Natural killer cell (primary cell): ENCODE results near the gene C19orf67. TPM values are rescaled to one million over a fixed set of nuclear protein-coding genes. Genes with fewer than 3 reads are reported as not detected.

Source experiments
- ATAC-seq, 3 donors: fragments of 150-1000 bp in 2 of 3; fragments of 200-7000 bp in 1 of 3; cut with Tn5 transposase; 1 replicate in 1 of 3; 2 replicates in 2 of 3; pipeline ENCODE4 v1.10.0; 2021; ENCODE audit warnings: mild to moderate bottlenecking in 2 of 3, moderate library complexity in 2 of 3
- DNase-seq, 2 donors: peaks; one replicate each; pipeline versions ENCODE4 v3.0.0 to v3.0.0-alpha.2; 2013 to 2021; ENCODE audit warnings: mixed read lengths in 1 of 2
- H3K27ac ChIP-seq: one replicate; pipeline ENCODE4 v1.5.1; 2013; ENCODE audit warnings: mild to moderate bottlenecking, low read length
- H3K27me3 ChIP-seq: one replicate; pipeline ENCODE4 v1.6.1; 2013; ENCODE audit warnings: low read length; ENCODE audit not compliant: control insufficient read depth, insufficient read depth
- H3K36me3 ChIP-seq: one replicate; pipeline ENCODE4 v1.6.1; 2013; ENCODE audit warnings: low read length; ENCODE audit not compliant: control insufficient read depth, insufficient read depth
- H3K4me1 ChIP-seq: one replicate; pipeline ENCODE4 v1.6.1; 2013; ENCODE audit warnings: low read length; ENCODE audit not compliant: control insufficient read depth, insufficient read depth
- H3K4me3 ChIP-seq: one replicate; pipeline ENCODE4 v1.5.1; 2013; ENCODE audit warnings: low read length
- H3K9me3 ChIP-seq: one replicate; pipeline ENCODE4 v1.6.1; 2013; ENCODE audit warnings: low read length; ENCODE audit not compliant: control insufficient read depth, insufficient read depth
- H3K27ac Mint-ChIP-seq, 2 donors: one replicate each; pipeline ENCODE4 v1.8.0; 2022; ENCODE audit warnings: mild to moderate bottlenecking in 2 of 2, mixed read lengths in 2 of 2, moderate library complexity in 1 of 2
- H3K27me3 Mint-ChIP-seq, 2 donors: one replicate each; pipeline ENCODE4 v1.8.0; 2022; ENCODE audit warnings: low read depth in 2 of 2, mixed read lengths in 2 of 2
- H3K36me3 Mint-ChIP-seq: one replicate; pipeline ENCODE4 v1.8.0; 2022; ENCODE audit warnings: mixed read lengths
- H3K4me1 Mint-ChIP-seq, 2 donors: one replicate each; pipeline ENCODE4 v1.8.0; 2022; ENCODE audit warnings: mixed read lengths in 2 of 2
- H3K4me3 Mint-ChIP-seq: one replicate; pipeline ENCODE4 v1.8.0; 2022; ENCODE audit warnings: mild to moderate bottlenecking, moderate library complexity, mixed read lengths
- H3K9me3 Mint-ChIP-seq, 2 donors: one replicate each; pipeline ENCODE4 v1.8.0; 2022; ENCODE audit warnings: mixed read lengths in 2 of 2
- CTCF ChIP-seq: fragments of 200-600 bp; IDR thresholded peaks from one replicate; pipeline ENCODE4 v1.8.0; 2022; ENCODE audit warnings: antibody characterized with exemption
- WGBS: methylation state at CpG from one replicate; pipeline ENCODE4 v1.1.7; 2013; ENCODE audit warnings: missing lambda C conversion rate; ENCODE audit not compliant: insufficient coverage; 5-methylcytosine and 5-hydroxymethylcytosine counted together
- intact Hi-C: fragments of 100-400 bp; cut with micrococcal nuclease; formaldehyde crosslinking; loops from one replicate; pipeline ENCODE4 v1.14.2; 2022
- total RNA-seq, 4 donors: library from RNA; stranded (reverse); fragments of 120-200 nt in 1 of 4; gene quantifications; one replicate each; pipeline versions ENCODE4 v1.2.3 to v1.2.4, GENCODE V29; 2013 to 2022

Gene C19orf67
- total RNA-seq, 3 donors from 2014 or later (not counting 1 experiment from before 2014, with no cell fraction given) = 0.35 to 0.53 TPM; not detected in 1

- peaks cover 20 to 23% of the 10 kb centered on the region in 2 donors for H3K27me3 Mint-ChIP-seq
- no peaks in the 10 kb centered on the region for H3K9me3 Mint-ChIP-seq
These were observed 30.2 kb downstream of the C19orf67 start for GRCh38 chr19:14055396-14055795.

GRCh38 chr19:14054721-14055120 lies 30.9 kb downstream of the C19orf67 start:
- H3K4me1 ChIP-seq = peaks cover 21% of the 10 kb centered on the region
- intact Hi-C loops = no loop called here
- Mint-ChIP-seq H3K4me1 (peaks cover 9 to 26% of the 10 kb centered on the region in 2 donors), H3K4me3 (no peak overlapping the region), H3K27me3 (peaks cover 17 to 21% of the 10 kb centered on the region in 2 donors), H3K9me3 (no peaks in the 10 kb centered on the region), H3K36me3 (no peaks in the 10 kb centered on the region), H3K27ac (peak overlapping the region in 1 of 2 donors; percentile 21)
- peaks cover 18% of the 10 kb centered on the region for H3K27me3 ChIP-seq
- DNase-seq (no peak), ATAC-seq (peak in 1 of 3 donors; percentile 11)
- 32% methylated on average over 9 of the region's 11 CpGs for WGBS
- peaks cover 30% of the 10 kb centered on the region for H3K36me3 ChIP-seq
- H3K4me3 ChIP-seq = no peak overlapping the region
- no peaks in the 10 kb centered on the region for H3K9me3 ChIP-seq
- no peak for TF ChIP-seq CTCF
- H3K27ac ChIP-seq = no peak overlapping the region

More at GRCh38 chr19:14055396-14055795, 30.2 kb downstream of the C19orf67 start:
- WGBS = 96% methylated on average over 3 of the region's 3 CpGs
- H3K27me3 ChIP-seq = peaks cover 18% of the 10 kb centered on the region
- peaks cover 24% of the 10 kb centered on the region for H3K36me3 ChIP-seq
- no peak for TF ChIP-seq CTCF
- H3K36me3 Mint-ChIP-seq = no peaks in the 10 kb centered on the region
- ATAC-seq (no peak), DNase-seq (no peak)
- peaks cover 21% of the 10 kb centered on the region for H3K4me1 ChIP-seq
- peaks cover 9 to 23% of the 10 kb centered on the region in 2 donors for H3K4me1 Mint-ChIP-seq
- H3K4me3 ChIP-seq = no peak overlapping the region
- no peaks in the 10 kb centered on the region for H3K9me3 ChIP-seq
- no peak overlapping the region for H3K27ac ChIP-seq
- no peak overlapping the region for H3K27ac Mint-ChIP-seq
- intact Hi-C loops = no loop called here
- no peak overlapping the region for H3K4me3 Mint-ChIP-seq

- ATAC-seq = no peak
- H3K27ac Mint-ChIP-seq = peak overlapping the region in 1 of 2 donors; percentile 21
These were observed 31.5 kb downstream of the C19orf67 start for GRCh38 chr19:14054099-14054498.

More at GRCh38 chr19:14054099-14054498, 31.5 kb downstream of the C19orf67 start:
- peaks cover 9 to 26% of the 10 kb centered on the region in 2 donors for H3K4me1 Mint-ChIP-seq
- intact Hi-C loops = no loop called here
- Histone ChIP-seq H3K4me1 (peaks cover 20% of the 10 kb centered on the region), H3K9me3 (no peaks in the 10 kb centered on the region), H3K4me3 (no peak overlapping the region), H3K27ac (no peak overlapping the region), H3K36me3 (peaks cover 33% of the 10 kb centered on the region), H3K27me3 (peaks cover 15% of the 10 kb centered on the region)
- no peak for TF ChIP-seq CTCF
- no peaks in the 10 kb centered on the region for H3K9me3 Mint-ChIP-seq
- peaks cover 12 to 16% of the 10 kb centered on the region in 2 donors for H3K27me3 Mint-ChIP-seq
- no peak for DNase-seq
- H3K36me3 Mint-ChIP-seq = no peaks in the 10 kb centered on the region
- H3K4me3 Mint-ChIP-seq = no peak overlapping the region
- 80% methylated on average over 6 of the region's 6 CpGs for WGBS
